HG02798 (cell line): ENCODE data around the gene PCGF3.

Source experiments
- ATAC-seq: cut with Tn5 transposase; IDR thresholded peaks from one replicate; pipeline ENCODE4 v1.9.1; 2021; ENCODE audit warnings: mild to moderate bottlenecking; ENCODE audit not compliant: unreplicated experiment, poor library complexity

PCGF3 gene

GRCh38 chr4:819401-820229 lies 114.0 kb downstream of the PCGF3 start:
- ATAC-seq = no peak
